Erythroblast (primary cell): Measurements from ENCODE around the gene SELENBP1.

ENCODE experiments used
- GATA1 ChIP-seq: IDR thresholded peaks from 2 replicates; pipeline ENCODE4 v1.6.1; 2011; ENCODE audit warnings: low read depth, mild to moderate bottlenecking, control low read depth, low read length, moderate library complexity
- POLR2A ChIP-seq: IDR thresholded peaks from 2 replicates; pipeline ENCODE4 v1.6.1; 2011; ENCODE audit warnings: mild to moderate bottlenecking, low read length

DNA sequence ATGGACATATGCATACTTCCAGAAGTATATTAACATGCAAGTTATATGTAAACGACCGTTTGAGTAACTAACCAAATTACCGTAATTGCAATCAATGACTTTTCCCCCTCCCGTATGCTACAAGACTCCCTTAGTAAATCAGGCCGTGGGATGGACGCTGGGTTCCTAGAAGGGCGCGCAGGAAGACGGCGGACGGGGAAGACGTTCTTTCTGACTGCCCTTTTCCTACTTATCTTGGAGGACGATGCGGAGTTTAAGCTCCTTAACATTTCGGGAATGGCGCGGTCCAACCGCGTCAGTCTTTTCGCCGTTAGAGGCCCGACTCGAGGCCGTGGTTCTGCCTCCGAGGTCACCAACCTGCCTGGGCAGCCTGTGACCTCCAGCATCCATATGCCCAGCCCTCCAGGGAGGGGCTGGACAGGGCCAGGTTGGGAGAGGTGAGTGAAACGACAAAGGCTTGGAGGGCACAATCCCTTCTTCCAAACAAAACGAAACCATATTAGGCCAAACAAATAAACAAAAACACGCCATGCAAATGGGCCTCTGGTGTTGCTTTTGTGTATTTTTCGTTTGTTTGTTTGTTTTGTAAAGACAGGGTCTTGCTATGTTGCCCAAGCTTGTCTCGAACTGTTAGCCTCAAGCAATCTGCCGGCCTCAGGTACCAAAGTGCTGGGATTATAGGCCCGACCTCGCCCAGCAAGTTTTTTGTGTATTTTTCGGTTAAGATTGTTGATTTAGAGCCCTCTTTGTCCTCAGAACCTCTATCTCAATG, 44.4 kb downstream of the SELENBP1 start:
- TF ChIP-seq POLR2A (no peak), GATA1 (no peak)
